Fibroblast of pulmonary artery (primary cell): ENCODE measurements around the gene ALDH3B1.

Experiments
- DNase-seq: peaks from one replicate; pipeline ENCODE4 v3.0.0-alpha.2; 2010; ENCODE audit warnings: low read depth
- H3K4me3 ChIP-seq: replicated peaks from 2 replicates; pipeline ENCODE4 v1.5.1; 2011; ENCODE audit warnings: low read depth, mild to moderate bottlenecking, control low read depth, low read length, moderate library complexity
- TF ChIP-seq, protein P1 (sequence below): IDR thresholded peaks from 2 replicates; pipeline ENCODE4 v1.5.1; 2011; ENCODE audit warnings: mild to moderate bottlenecking, control low read depth, low read length, inconsistent platforms; ENCODE audit errors: missing control alignments

Gene ALDH3B1

GRCh38 chr11:68071281-68072048, 61.3 kb downstream of the ALDH3B1 start:
- TF ChIP-seq, protein P1, sequence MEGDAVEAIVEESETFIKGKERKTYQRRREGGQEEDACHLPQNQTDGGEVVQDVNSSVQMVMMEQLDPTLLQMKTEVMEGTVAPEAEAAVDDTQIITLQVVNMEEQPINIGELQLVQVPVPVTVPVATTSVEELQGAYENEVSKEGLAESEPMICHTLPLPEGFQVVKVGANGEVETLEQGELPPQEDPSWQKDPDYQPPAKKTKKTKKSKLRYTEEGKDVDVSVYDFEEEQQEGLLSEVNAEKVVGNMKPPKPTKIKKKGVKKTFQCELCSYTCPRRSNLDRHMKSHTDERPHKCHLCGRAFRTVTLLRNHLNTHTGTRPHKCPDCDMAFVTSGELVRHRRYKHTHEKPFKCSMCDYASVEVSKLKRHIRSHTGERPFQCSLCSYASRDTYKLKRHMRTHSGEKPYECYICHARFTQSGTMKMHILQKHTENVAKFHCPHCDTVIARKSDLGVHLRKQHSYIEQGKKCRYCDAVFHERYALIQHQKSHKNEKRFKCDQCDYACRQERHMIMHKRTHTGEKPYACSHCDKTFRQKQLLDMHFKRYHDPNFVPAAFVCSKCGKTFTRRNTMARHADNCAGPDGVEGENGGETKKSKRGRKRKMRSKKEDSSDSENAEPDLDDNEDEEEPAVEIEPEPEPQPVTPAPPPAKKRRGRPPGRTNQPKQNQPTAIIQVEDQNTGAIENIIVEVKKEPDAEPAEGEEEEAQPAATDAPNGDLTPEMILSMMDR: no peak
- no peak for DNase-seq
- no peak overlapping the region for H3K4me3 ChIP-seq

GRCh38 chr11:68074584-68075352, 64.6 kb downstream of the ALDH3B1 start:
- TF ChIP-seq, protein P1: no peak
- no peak for DNase-seq

GRCh38 chr11:68076371-68077042, 66.4 kb downstream of the ALDH3B1 start:
- TF ChIP-seq, protein P1: peak; percentile 22
- DNase-seq: no peak
- H3K4me3 ChIP-seq: no peak overlapping the region

More at GRCh38 chr11:68074584-68075352, 64.6 kb downstream of the ALDH3B1 start:
- H3K4me3 ChIP-seq: no peak overlapping the region

DNA sequence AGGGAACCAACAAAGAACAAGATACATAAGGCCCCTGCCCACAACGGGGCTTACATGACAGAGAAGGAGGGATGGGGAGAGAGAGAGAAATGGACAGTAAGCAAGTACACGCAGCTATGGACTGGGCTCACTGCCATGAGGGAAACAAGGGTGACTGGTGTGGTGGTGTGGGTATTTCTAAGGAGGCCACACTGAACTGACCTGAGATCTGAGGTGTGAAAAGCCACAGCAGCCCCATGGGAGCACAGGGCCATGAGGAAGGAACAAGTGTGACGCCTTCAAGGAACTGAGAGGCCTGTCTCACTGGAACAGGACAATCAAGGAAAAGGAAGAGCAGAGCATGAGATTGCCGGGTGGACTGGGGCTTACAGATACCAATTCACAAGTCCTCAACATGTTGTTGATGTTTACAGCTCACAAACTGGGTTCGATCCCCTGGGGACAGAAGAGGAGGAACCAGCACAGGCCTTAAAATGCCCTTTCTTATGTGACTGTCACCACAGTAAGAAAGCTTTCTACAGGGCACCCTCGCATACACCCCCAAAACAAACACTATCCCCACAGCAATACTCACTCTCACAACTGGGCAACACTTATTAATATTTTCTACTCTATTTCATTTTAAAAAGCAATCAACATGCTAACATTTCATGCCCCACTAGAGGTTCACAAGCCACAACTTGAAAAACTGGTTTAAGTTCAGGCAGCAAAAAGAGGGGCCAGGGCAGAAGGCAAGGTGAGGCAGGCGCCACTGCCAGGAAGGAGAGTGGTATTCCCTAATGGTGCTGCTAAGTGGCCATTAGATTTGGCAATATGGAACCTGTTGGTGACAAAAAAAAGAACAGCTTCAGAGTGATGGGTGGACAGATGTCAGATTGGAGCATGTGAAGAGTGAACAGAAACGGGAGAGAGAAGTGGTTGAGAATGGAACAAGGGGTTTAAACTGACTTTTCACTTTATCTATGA, 67.8 kb downstream of the ALDH3B1 start:
- TF ChIP-seq, protein P1: no peak
- no peak overlapping the region for H3K4me3 ChIP-seq

More for the DNA sequence above, 67.8 kb downstream of the ALDH3B1 start:
- no peak for DNase-seq
